ENCODE data around the gene PUS1.
"Not testable (repeated sequence)": the region's sequence is repeated elsewhere in the genome, so short reads cannot be mapped to it uniquely, and the experiment has no call there.

DNA sequence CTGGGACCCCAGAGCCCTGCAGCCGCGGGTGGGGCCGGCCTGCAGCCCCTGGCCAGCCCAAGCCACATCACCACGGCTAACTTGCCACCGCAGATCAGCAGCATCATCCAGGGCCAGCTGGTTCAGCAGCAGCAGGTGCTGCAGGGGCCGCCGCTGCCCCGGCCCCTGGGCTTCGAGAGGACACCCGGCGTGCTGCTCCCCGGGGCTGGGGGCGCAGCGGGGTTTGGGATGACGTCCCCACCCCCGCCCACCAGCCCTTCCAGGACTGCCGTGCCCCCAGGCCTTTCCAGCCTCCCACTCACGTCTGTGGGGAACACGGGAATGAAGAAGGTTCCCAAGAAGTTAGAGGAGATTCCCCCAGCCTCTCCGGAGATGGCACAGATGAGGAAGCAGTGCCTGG, 32.3 kb downstream of the PUS1 start:
- TF ChIP-seq, protein P1, sequence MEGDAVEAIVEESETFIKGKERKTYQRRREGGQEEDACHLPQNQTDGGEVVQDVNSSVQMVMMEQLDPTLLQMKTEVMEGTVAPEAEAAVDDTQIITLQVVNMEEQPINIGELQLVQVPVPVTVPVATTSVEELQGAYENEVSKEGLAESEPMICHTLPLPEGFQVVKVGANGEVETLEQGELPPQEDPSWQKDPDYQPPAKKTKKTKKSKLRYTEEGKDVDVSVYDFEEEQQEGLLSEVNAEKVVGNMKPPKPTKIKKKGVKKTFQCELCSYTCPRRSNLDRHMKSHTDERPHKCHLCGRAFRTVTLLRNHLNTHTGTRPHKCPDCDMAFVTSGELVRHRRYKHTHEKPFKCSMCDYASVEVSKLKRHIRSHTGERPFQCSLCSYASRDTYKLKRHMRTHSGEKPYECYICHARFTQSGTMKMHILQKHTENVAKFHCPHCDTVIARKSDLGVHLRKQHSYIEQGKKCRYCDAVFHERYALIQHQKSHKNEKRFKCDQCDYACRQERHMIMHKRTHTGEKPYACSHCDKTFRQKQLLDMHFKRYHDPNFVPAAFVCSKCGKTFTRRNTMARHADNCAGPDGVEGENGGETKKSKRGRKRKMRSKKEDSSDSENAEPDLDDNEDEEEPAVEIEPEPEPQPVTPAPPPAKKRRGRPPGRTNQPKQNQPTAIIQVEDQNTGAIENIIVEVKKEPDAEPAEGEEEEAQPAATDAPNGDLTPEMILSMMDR (IDR thresholded peaks at IDR 0.05 in 4 of 5, conservative IDR thresholded peaks at IDR 0.05 in 1 of 5), result not testable (repeated sequence)
- TF ChIP-seq POLR2A (IDR thresholded peaks at IDR 0.05), result not testable (repeated sequence)

Measured in gastrocnemius medialis (tissue), 4 donors.